NCI-H2107 (cell line): ENCODE results near the gene PARVB.
A peak's percentile ranks its signal among the peaks of the same experiment; 100 is the strongest.
"Not testable (repeated sequence)": the region's sequence is repeated elsewhere in the genome, so short reads cannot be mapped to it uniquely, and the experiment has no call there.

Experiments used
- DNase-seq: peaks from one replicate; lab custom pipeline; 2025; lab: John Stamatoyannopoulos, UW

The PARVB gene

GRCh38 chr22:44056649-44057048 lies 32.5 kb downstream of the PARVB start:
- DNase-seq, result not testable (repeated sequence)

GRCh38 chr22:44057401-44057987 lies 33.4 kb downstream of the PARVB start:
- DNase-seq, result no peak

- no peak for DNase-seq
Observed at GRCh38 chr22:44063462-44064371, 39.6 kb downstream of the PARVB start.

GRCh38 chr22:44067033-44067432 lies 42.9 kb downstream of the PARVB start:
- no peak for DNase-seq

- no peak for DNase-seq
Observed at GRCh38 chr22:44067901-44068300, 43.8 kb downstream of the PARVB start.

GRCh38 chr22:44068422-44069191 lies 44.5 kb downstream of the PARVB start:
- DNase-seq, result no peak

GRCh38 chr22:44070029-44070428 lies 45.9 kb downstream of the PARVB start:
- DNase-seq, result no peak

GRCh38 chr22:44071781-44072326 lies 47.8 kb downstream of the PARVB start:
- no peak for DNase-seq

GRCh38 chr22:44074337-44074984 lies 50.4 kb downstream of the PARVB start:
- no peak for DNase-seq

GRCh38 chr22:44075022-44075421 lies 50.9 kb downstream of the PARVB start:
- no peak for DNase-seq

- no peak for DNase-seq
Observed at GRCh38 chr22:44075670-44076069, 51.6 kb downstream of the PARVB start.

- DNase-seq, result no peak
Observed at GRCh38 chr22:44076825-44077224, 52.7 kb downstream of the PARVB start.

- peak; percentile 55 for DNase-seq
Observed at GRCh38 chr22:44080936-44081861, 57.1 kb downstream of the PARVB start.

GRCh38 chr22:44082801-44083200 lies 58.7 kb downstream of the PARVB start:
- no peak for DNase-seq

- no peak for DNase-seq
Observed at GRCh38 chr22:44084044-44084772, 60.1 kb downstream of the PARVB start.

- peak; percentile 21 for DNase-seq
Observed at GRCh38 chr22:44085743-44086270, 61.7 kb downstream of the PARVB start.

- no peak for DNase-seq
Observed at GRCh38 chr22:44086271-44087088, 62.4 kb downstream of the PARVB start.

GRCh38 chr22:44087089-44087430 lies 63.0 kb downstream of the PARVB start:
- no peak for DNase-seq

GRCh38 chr22:44088976-44089570 lies 65.0 kb downstream of the PARVB start:
- DNase-seq, result no peak
